Measurements from ENCODE around the gene AGFG1.

The AGFG1 gene

DNA sequence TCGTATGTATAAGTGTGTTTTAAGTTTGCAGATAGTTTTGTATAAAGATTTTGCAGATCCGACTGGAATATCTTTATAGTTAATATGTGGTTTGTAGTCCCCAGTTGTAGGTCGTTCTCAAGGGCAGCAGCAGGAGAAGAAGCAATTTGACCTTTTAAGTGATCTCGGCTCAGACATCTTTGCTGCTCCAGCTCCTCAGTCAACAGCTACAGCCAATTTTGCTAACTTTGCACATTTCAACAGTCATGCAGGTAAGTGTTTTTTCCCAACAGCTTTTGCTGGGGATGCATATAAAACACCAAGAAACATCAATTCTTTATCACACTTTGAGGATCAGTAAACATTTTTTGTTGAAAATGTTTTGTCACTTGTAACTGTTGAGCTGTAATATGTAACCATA, 52.7 kb downstream of the AGFG1 start:
- no peak overlapping the region for H3K9ac ChIP-seq (ENCODE audit: low read depth, low read length)
- no peaks in the 10 kb centered on the region for H3K4me1 ChIP-seq (ENCODE audit: insufficient read depth, low read length)
- peaks cover 53% of the 10 kb centered on the region for H3K36me3 ChIP-seq (ENCODE audit: insufficient read depth, low read length)
- no peaks in the 10 kb centered on the region for H3K9me3 ChIP-seq (ENCODE audit: insufficient read depth, low read length, severe bottlenecking)
- peaks cover 22% of the 10 kb centered on the region for H3K79me2 ChIP-seq (ENCODE audit: insufficient read depth, low read length)
- ATAC-seq (ENCODE audit: insufficient read depth, low read depth) (no peak), DNase-seq (no peak)
- H4K20me1 ChIP-seq (ENCODE audit: insufficient read depth, low read length) = peaks cover 11% of the 10 kb centered on the region; the same call in 1 of the 2 replicates
- H2AFZ ChIP-seq (ENCODE audit: low read depth, low read length) = no peak overlapping the region
- TF ChIP-seq, protein P1, sequence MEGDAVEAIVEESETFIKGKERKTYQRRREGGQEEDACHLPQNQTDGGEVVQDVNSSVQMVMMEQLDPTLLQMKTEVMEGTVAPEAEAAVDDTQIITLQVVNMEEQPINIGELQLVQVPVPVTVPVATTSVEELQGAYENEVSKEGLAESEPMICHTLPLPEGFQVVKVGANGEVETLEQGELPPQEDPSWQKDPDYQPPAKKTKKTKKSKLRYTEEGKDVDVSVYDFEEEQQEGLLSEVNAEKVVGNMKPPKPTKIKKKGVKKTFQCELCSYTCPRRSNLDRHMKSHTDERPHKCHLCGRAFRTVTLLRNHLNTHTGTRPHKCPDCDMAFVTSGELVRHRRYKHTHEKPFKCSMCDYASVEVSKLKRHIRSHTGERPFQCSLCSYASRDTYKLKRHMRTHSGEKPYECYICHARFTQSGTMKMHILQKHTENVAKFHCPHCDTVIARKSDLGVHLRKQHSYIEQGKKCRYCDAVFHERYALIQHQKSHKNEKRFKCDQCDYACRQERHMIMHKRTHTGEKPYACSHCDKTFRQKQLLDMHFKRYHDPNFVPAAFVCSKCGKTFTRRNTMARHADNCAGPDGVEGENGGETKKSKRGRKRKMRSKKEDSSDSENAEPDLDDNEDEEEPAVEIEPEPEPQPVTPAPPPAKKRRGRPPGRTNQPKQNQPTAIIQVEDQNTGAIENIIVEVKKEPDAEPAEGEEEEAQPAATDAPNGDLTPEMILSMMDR (IDR thresholded peaks at IDR 0.05; ENCODE audit: borderline replicate concordance, extremely low read depth, low read length, poor library complexity, severe bottlenecking) = no peak
- no peak for TF ChIP-seq EZH2 (IDR thresholded peaks at IDR 0.05; ENCODE audit: borderline replicate concordance, low read depth, low read length, severe bottlenecking)
- no peaks in the 10 kb centered on the region for H3K27me3 ChIP-seq (ENCODE audit: insufficient read depth, low read length, poor library complexity)
- H3K27ac ChIP-seq (ENCODE audit: low read length) = no peak overlapping the region
- H3K4me3 ChIP-seq (ENCODE audit: low read depth in 1 of 2, low read length in 2 of 2) = no peak overlapping the region
- no peak overlapping the region for H3K4me2 ChIP-seq (ENCODE audit: insufficient read depth, low read length)

- DNase-seq (no peak), ATAC-seq (ENCODE audit: insufficient read depth, low read depth) (no peak)
- no peak overlapping the region for H3K4me3 ChIP-seq (ENCODE audit: low read depth in 1 of 2, low read length in 2 of 2)
- H2AFZ ChIP-seq (ENCODE audit: low read depth, low read length) = no peak overlapping the region
- H3K9ac ChIP-seq (ENCODE audit: low read depth, low read length) = no peak overlapping the region
- peaks cover 4% of the 10 kb centered on the region; the same call in 1 of the 2 replicates for H3K79me2 ChIP-seq (ENCODE audit: insufficient read depth, low read length)
- no peaks in the 10 kb centered on the region for H3K4me1 ChIP-seq (ENCODE audit: insufficient read depth, low read length)
- no peaks in the 10 kb centered on the region for H3K27me3 ChIP-seq (ENCODE audit: insufficient read depth, low read length, poor library complexity)
- TF ChIP-seq, protein P1 (IDR thresholded peaks at IDR 0.05; ENCODE audit: borderline replicate concordance, extremely low read depth, low read length, poor library complexity, severe bottlenecking) = no peak
- no peak for TF ChIP-seq EZH2 (IDR thresholded peaks at IDR 0.05; ENCODE audit: borderline replicate concordance, low read depth, low read length, severe bottlenecking)
- no peaks in the 10 kb centered on the region for H3K9me3 ChIP-seq (ENCODE audit: insufficient read depth, low read length, severe bottlenecking)
- H3K4me2 ChIP-seq (ENCODE audit: insufficient read depth, low read length) = no peak overlapping the region
- peaks cover 54% of the 10 kb centered on the region for H3K36me3 ChIP-seq (ENCODE audit: insufficient read depth, low read length)
- H4K20me1 ChIP-seq (ENCODE audit: insufficient read depth, low read length) = peaks cover 3% of the 10 kb centered on the region; the same call in 1 of the 2 replicates
- H3K27ac ChIP-seq (ENCODE audit: low read length) = no peak overlapping the region
Observed at GRCh38 chr2:227527351-227527750, 55.4 kb downstream of the AGFG1 start.

GRCh38 chr2:227528803-227529202, 56.8 kb downstream of the AGFG1 start:
- H3K4me2 ChIP-seq (ENCODE audit: insufficient read depth, low read length) = no peak overlapping the region
- H3K4me3 ChIP-seq (ENCODE audit: low read depth in 1 of 2, low read length in 2 of 2) = no peak overlapping the region
- no peaks in the 10 kb centered on the region for H3K4me1 ChIP-seq (ENCODE audit: insufficient read depth, low read length)
- H3K27me3 ChIP-seq (ENCODE audit: insufficient read depth, low read length, poor library complexity) = no peaks in the 10 kb centered on the region
- no peak overlapping the region for H2AFZ ChIP-seq (ENCODE audit: low read depth, low read length)
- peaks cover under 1% of the 10 kb centered on the region; the same call in 1 of the 2 replicates for H4K20me1 ChIP-seq (ENCODE audit: insufficient read depth, low read length)
- H3K79me2 ChIP-seq (ENCODE audit: insufficient read depth, low read length) = 0 out of 2 replicates have a peak, but pooled peaks cover 2% of the 10 kb centered on the region
- TF ChIP-seq, protein P1 (IDR thresholded peaks at IDR 0.05; ENCODE audit: borderline replicate concordance, extremely low read depth, low read length, poor library complexity, severe bottlenecking) = no peak
- TF ChIP-seq EZH2 (IDR thresholded peaks at IDR 0.05; ENCODE audit: borderline replicate concordance, low read depth, low read length, severe bottlenecking) = no peak
- H3K36me3 ChIP-seq (ENCODE audit: insufficient read depth, low read length) = peaks cover 58% of the 10 kb centered on the region
- ATAC-seq (ENCODE audit: insufficient read depth, low read depth) (no peak), DNase-seq (no peak)
- no peak overlapping the region for H3K27ac ChIP-seq (ENCODE audit: low read length)
- no peaks in the 10 kb centered on the region for H3K9me3 ChIP-seq (ENCODE audit: insufficient read depth, low read length, severe bottlenecking)
- no peak overlapping the region for H3K9ac ChIP-seq (ENCODE audit: low read depth, low read length)

GRCh38 chr2:227529871-227530270, 57.9 kb downstream of the AGFG1 start:
- ATAC-seq (ENCODE audit: insufficient read depth, low read depth) = no peak
- Histone ChIP-seq H3K9me3 (ENCODE audit: insufficient read depth, low read length, severe bottlenecking) (no peaks in the 10 kb centered on the region), H3K4me2 (ENCODE audit: insufficient read depth, low read length) (no peak overlapping the region), H3K4me1 (ENCODE audit: insufficient read depth, low read length) (no peaks in the 10 kb centered on the region), H4K20me1 (ENCODE audit: insufficient read depth, low read length) (no peaks in the 10 kb centered on the region; the same call in 1 of the 2 replicates), H3K4me3 (ENCODE audit: low read depth in 1 of 2, low read length in 2 of 2) (no peak overlapping the region), H3K9ac (ENCODE audit: low read depth, low read length) (no peak overlapping the region), H3K27me3 (ENCODE audit: insufficient read depth, low read length, poor library complexity) (no peaks in the 10 kb centered on the region), H3K79me2 (ENCODE audit: insufficient read depth, low read length) (no peaks in the 10 kb centered on the region), H3K36me3 (ENCODE audit: insufficient read depth, low read length) (peaks cover 58% of the 10 kb centered on the region), H2AFZ (ENCODE audit: low read depth, low read length) (no peak overlapping the region), H3K27ac (ENCODE audit: low read length) (no peak overlapping the region)
- no peak for TF ChIP-seq EZH2 (IDR thresholded peaks at IDR 0.05; ENCODE audit: borderline replicate concordance, low read depth, low read length, severe bottlenecking)
- TF ChIP-seq, protein P1 (IDR thresholded peaks at IDR 0.05; ENCODE audit: borderline replicate concordance, extremely low read depth, low read length, poor library complexity, severe bottlenecking) = no peak
- DNase-seq = no peak
